Urothelium cell line (cell line): Measurements from ENCODE around the gene HTR3A.
"Not testable (repeated sequence)": the region's sequence is repeated elsewhere in the genome, so short reads cannot be mapped to it uniquely, and the experiment has no call there.

Experiments used
- DNase-seq: peaks from one replicate; pipeline ENCODE4 v3.0.0; 2011; ENCODE audit warnings: low spot score, mixed read lengths
- FAIRE-seq: peaks from 2 replicates; lab custom pipeline; 2011; peaks lifted over from hg19 to GRCh38; lab: Jason Lieb, UNC

HTR3A gene

DNA sequence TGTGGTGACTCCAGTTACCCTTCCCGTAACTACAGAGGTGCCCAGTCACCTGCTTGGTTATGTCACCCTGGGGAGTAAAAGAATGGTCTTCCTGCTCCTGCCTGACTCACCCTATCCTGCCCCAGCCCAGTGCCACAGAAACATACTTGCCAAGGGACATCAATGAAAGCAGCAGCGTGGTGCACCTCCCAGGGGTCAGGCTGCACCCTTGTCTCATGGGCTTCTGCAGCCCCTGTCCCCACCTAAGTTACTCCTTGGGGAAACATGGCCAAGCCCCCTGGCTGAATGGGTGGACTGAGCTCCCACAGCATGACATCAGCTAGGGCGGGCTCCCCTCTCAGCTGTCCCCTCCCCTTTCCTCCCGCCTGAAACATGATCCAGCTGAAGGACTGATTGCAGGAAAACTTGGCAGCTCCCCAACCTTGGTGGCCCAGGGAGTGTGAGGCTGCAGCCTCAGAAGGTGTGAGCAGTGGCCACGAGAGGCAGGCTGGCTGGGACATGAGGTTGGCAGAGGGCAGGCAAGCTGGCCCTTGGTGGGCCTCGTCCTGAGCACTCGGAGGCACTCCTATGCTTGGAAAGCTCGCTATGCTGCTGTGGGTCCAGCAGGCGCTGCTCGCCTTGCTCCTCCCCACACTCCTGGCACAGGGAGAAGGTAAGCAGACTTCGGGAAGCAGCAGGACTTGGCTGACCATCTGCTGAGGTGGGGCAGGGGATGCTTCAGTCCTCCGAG, at the start of gene HTR3A:
HTR3A (plus strand) TSS at position 368 of the 730 bp plus-strand sequence; CDS start at position 586, 218 bp downstream.
- peak; percentile 88 for DNase-seq
- peak; percentile 96 for FAIRE-seq

DNA sequence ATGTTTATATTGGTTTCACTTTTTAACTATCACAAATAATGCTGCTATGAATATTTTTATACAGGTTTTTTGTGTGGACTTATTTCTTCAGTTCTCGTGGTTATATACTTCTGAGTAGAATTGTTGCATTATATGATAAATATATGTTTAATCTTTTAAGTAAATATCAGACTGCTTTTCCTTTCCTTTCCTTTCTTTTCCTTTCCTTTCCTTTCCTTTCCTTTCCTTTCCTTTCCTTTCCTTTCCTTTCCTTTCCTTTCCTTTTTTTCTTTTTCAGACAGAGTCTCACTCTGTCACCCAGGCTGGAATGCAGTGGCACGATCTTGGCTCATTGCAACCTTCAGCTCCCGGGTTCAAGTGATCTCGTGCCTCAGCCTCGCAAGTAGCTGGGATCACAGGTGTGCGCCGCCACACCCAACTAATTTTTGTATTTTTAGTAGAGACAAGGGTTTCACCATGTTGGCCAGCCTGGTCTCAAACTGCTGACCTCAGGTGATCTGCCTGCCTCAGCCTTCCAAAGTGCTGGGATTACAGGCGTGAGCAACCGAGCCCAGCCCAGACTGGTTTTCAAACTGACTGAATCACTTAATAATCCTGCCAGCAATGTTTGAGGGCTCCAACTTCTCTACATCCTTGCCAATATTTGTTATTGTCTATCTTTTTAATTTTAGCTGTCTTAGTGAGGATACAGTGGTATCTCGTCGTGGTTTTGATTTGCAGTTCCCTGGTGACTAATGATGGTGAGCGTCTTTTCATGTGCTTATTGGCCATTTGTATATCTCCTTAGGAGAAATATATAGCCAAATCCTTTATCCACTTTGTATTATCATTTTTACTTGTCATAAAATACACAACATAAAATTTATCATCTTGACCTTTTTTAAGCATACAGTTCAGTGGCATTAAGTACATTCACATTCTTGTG, 48.4 kb upstream of the HTR3A start:
- FAIRE-seq (peak; percentile 65), DNase-seq (no peak)

DNA sequence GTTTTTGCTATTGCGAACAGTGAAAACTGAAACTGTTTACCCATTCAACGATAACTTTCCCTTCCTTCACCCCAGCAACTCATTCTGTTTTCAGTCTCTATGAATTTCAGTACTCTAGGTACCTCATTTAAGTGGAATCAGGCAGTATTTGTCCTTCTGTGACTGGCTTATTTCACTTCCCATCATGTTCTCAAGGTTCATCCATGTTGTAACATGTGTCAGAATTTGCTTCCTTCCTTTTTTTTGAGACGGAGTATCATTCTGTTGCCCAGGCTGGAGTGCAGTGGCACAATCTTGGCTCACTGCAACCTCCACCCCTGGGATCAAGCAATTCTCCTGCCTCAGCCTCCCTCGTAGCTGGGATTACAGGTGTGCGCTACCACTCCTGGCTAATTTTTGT, 46.6 kb upstream of the HTR3A start:
- DNase-seq (no peak), FAIRE-seq (no peak)

DNA sequence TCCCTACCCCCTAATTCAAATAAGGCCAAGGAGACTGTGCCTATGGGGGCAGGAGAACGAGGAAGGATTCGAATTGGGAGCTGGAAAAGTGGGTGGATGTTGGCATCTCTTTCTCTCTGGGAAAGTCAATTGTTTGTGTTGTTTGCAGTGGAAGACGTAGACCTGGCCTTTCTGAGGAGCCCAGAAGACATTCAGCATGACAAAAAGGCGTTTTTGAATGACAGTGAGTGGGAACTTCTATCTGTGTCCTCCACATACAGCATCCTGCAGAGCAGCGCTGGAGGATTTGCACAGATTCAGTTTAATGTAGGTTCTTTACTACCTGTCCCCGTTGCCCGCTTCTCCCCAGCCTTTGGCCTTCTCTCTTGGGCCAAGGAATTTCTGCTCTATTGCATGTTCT, 42.1 kb upstream of the HTR3A start:
- no peak for DNase-seq
- no peak for FAIRE-seq

DNA sequence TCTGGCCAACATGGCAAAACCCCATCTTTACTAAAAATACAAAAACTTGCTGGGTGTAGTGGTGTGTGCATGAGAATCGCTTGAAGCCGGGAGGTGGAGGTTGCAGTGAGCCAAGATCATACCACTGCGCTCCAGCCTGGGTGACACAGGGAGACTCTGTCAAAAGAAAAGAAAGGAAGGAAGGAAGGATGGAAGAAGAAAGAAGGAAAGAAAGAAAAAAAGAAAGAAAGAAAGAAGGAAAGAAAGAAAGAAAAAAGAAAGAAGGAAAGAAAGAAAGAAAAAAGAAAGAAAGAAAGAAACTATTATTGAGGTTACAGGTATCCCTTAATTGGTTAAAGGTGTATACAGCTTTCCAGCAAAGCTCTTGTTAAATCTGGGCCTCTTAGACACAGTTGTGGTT, 40.7 kb upstream of the HTR3A start:
- not testable (repeated sequence) for DNase-seq, FAIRE-seq

DNA sequence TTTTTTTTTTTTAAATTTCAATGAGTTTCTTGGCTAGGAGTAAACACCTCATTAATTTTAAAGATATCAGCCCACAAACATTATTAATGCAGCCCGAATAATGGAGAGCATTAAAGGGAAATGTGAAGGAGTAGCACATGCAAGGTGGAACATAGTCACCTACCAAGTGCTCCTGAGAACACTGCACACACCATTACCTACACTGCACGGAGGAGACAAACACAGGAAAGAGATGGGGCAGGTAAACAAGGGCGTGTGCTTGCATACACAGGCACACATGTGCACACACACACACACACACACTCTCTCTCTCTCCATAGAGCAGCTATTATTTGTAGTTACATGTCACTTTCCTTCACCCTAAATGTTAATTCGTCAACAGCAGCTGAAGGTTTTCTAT, 40.1 kb upstream of the HTR3A start:
- FAIRE-seq, result peak; percentile 80
- DNase-seq, result no peak

DNA sequence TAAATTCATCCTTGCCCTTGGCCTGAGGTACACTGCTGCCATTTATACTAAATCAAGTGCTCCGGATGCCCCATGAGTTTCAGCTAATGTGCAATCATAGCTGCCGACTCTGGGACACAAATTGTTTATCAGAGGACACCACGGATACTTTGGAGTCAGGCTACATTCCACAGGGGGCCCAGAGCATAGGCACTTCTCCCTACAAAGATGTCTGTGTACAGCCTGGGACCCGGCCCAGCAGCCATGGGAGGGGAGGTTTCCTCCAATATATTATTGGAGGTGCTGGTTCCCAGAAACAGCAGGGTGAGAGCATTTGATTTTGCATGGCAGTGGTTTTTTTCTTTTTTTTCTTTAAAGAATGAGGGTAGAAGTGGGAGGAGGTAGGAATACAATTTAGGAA, 39.0 kb upstream of the HTR3A start:
- FAIRE-seq, result no peak
- DNase-seq, result no peak

DNA sequence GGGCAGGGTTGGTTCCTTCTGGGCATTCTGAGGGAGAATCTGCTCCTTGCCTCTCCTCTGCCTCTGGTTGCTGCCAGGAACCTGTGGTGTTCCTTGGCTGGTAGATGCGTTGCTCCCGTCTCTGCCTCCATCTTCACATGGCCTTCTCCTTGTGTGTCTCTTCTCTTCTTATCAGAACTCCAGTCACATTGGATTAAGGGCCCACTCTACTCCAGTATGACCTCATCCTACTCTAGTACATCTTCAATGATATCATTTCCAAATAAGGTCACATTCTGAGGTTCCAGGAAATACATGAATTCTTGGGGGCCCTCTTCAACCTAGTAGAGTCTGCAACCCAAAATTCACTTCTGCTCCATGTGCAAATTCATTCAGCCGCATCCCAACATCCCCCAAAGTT, 37.0 kb upstream of the HTR3A start:
- no peak for FAIRE-seq
- DNase-seq, result no peak

DNA sequence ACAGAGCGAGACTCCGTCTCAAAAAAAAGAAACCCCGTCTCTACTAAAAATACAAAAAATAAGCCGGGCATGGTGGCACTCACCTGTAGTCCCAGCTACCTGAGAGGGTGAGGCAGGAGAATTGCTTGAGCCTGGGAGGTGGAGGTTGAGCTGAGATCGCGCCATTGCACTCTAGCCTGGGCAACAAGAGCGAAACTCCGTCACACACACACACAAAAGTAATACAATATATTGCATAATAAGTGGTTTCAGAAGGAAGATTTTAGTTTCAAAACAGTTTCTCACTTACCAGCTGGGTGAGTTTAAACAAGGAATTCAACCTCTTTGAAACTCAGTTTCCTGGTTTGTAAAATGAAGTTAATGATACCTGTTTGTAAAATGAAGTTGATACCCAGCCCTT, 32.7 kb upstream of the HTR3A start:
- DNase-seq (no peak), FAIRE-seq (no peak)

DNA sequence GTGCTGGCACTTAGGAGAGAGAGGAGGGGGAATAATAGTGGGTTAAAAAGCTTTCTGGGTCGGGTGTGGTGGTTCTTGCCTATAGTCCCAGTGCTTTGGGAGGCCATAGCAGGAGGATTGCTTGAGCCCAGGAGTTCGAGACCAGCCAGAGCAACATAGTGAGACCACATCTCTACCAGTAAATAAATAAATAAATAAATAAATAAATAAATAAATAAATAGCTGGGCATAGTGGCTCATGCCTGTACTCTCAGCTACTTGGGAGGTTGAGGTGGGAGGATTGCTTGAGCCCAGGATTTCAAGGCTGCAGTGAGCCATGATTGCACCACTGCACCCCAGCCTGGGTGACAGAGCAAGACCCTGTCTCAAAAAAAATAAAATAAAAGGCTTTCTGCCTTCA, 28.7 kb upstream of the HTR3A start:
- FAIRE-seq, DNase-seq: not testable (repeated sequence)

DNA sequence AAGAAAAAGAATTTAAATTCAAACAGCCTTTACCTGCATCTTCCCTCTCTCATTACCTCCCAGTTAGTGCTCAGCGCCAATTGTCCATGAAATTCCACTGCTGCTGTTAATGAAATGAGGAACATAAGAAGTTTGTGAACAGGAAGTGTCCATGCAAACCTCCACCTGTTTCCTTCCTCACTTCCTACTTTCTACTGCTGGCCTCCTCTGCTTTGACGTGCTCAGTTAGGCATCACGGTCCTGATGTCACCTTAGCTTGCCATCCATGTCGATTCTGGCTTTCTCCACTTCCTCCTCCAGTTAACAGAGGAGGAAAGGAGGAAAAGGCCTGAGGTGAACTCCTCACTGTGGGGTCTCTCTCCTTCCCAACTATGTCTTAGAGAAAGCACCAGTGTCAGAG, 26.9 kb upstream of the HTR3A start:
- FAIRE-seq (no peak), DNase-seq (no peak)

DNA sequence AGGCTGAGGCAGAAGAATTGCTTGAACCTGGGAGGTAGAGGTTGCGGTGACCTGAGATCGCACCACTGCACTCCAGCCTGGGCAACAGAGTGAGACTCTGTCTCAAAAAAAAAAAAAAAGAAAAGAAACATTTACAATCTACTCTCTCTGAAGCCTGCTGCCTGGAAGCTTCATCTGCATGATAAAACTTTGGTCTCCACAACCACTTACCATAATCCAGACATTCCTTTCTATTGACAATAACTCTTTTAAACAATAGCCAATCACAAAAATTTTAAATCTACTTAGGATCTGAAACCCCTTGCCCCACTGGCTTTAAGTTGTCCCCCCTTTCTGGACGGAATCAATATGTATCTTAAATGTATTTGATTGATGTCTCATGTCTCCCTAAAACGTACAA, 25.0 kb upstream of the HTR3A start:
- FAIRE-seq (no peak), DNase-seq (no peak)

DNA sequence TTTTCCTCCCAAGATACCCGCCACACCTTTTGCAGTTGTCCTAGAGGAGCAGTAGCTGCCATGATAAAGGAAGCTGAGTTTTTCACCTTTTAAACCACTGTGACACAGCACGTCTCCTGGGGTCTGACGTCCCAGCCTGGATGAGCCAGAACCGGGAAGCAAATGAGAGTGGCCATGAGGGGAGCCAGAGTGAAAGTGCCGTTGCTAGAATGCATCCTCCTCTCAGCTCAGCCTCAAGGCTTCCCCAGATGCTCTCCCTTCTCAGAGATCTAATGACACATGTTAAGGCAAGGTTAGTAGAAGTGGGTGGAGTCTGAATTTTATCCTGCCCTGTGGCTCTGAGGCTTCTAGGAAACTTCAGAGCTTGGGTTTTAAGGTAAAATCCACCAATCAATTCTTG, 23.4 kb upstream of the HTR3A start:
- DNase-seq (no peak), FAIRE-seq (no peak)

DNA sequence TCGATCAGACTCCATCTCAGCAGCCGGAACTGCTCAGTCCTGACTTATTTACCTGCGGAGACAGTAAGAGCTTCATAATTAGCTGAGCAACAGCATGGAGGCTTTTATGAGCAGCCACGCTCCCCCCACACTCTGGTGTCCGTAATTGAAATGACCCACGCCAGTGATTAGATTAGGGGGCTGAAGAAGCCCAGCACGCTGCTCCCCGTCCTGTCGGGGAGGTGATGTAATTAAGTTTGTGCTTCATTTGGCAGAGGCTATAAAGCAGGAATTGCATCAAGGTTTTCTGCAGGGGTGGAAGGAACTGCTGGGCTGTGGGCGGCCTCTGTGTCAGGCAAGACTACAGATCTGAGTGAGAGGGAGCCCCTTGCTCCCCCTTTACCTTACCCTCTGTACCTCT, 22.8 kb upstream of the HTR3A start:
- DNase-seq, result no peak
- peak; percentile 59 for FAIRE-seq

DNA sequence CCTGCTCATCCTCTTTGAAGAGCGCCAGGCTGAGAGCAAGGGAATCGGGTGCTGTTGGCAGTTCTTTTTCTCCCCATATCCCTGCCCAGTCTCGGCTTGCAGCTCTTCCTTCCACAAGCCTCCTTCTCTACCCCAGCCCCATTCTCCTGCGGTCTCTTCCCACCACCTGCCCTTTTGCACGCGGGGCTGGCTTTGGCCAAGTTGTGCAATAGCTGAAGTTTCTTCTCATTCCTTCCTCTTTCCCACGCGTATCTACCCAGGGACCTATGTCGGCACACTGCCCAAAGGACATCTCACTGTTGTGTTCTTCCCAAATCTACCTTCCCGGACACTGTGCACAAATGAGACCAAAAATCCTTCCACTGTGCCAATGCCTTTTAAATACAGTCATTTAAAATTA, 22.3 kb upstream of the HTR3A start:
- DNase-seq, result no peak
- no peak for FAIRE-seq

DNA sequence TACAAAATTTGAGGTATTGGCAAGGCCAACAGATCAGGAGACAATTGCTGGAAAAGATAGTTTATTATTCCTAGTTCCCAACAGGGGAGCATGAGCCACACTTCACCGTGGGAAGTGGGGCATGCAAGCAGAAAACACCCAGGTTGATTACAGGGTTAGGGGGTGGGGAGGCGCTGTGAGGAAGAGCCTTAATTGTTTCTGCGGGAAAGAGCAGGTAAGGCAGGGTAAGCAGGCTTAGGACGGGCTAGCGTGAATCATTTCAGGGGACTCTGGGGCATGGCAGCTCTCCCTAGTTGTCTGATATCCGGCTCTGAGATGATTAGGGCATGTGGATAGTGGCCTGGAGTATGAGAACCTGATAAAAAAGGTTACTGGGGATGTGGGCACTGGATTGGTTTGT, 20.7 kb upstream of the HTR3A start:
- FAIRE-seq (no peak), DNase-seq (no peak)

DNA sequence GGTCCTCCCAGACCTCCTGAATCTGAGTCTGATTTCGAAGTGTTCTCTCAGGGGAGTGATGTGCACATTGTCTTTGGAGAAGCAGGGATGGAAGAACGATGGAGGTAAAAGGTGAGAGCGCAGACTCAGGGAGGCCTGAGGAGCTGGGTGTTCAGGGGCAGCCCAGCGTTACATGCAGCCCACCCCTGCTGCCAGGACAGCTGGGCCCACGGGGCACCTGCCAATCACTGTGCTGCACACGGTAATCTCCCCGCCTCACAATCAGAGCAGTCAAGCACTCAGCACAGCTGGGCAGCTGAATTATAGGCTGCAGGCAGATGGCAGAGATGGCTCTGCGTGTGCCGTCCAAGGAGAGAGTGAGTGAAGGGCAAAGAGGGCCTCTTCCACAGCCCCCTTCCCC, 17.9 kb upstream of the HTR3A start:
- DNase-seq, result no peak
- peak; percentile 13 for FAIRE-seq

DNA sequence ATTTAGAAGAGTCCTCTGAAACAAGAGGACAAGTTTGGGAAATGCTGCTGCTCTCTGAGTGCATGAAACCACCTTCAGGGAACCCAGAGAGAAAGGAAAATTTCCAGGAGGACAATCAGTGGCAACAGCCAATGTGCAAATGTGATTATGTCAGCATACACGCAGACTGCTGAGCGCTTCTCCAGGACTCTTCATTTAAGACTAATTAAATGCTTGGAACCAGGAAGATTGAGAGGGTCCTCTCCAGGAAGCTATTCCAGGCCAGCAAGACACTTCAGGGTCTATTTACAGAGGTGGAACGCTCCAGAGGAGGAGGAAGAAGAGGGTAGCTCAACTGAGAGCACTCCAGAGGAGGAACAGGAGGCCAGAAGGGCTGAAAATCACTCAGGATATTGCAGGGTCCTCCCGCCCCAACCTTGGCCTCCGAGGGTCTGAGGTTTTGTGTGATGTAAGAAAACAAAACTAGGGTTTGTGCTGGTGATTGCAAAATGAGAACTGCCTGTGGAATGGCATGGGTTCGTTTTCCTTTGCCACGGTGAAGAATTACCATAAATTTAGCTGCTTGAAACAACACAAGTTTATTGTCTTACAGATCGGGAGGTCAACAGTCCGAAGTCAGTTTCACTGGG, 14.1 kb upstream of the HTR3A start:
- DNase-seq, result no peak
- no peak for FAIRE-seq

DNA sequence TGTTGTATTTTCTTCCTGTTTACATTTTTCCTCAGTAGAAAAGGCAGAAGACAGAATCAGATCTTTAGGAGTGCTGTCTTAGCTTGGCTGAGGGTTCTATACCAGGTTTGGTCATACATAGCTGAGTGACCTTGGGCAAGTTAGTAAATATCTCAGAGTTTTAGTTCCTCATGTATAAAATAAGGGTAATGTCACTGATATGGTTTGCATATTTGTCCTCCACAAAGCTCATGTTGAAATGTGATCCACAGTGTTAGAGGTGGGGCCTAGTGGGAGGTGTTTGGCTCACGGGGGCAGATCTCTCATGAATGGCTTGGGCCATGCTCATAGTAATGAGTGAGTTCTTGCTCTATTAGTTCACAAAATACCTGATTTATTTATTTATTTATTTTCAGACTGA, 7.5 kb upstream of the HTR3A start:
- no peak for DNase-seq
- peak; percentile 27 for FAIRE-seq

DNA sequence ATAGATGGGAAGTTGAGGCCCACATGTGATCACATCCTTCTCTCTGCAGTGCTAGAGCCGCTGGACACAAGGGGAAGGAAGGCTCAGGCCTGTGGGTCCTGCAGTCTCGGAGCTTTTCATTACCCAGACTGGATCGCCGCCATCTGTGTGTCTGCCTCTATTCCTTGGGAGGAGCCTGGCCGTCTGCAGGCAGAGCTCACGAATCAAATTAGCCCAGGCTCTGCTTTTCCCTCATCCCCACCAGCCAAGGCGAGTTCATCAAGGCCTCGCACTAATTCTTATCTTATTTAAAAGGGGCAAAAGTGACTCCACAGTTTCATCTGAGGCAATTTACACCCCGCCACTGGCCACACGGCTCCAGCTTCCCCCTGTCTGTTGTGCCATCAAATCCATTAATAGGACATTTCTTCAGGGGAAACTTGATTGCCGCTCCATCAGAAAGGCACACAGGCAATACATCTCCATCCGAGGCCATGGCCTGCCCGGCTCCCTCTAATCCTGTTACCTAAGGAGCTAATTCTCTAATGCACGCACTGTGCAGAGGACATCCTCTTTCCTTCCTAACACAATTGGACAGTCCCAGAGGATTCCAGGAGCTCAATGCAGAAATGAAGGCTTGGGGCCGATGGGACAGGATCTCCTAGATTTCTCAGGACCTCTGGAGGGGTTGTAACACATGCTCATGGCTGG, 3.3 kb upstream of the HTR3A start:
- FAIRE-seq, result no peak

DNA sequence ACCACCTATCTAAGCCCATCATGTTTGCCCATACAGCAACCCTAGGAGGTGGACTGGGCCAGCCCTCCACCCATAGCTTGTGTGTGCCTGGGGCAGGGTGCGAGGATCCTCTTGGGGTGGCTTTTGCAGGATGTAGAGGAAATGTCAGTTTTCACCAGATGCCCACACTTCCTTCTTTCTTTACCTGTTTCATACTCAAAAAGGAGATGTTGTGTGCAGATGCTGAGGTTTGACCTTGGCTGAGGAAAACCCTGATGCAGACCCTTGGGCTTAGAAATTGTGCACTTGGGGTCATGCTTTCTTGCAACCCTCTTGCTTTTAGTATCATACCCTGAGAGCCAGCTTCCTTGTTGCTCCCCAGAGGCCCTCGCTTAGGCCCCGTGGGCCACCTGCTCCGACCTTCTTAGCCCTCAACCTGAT, 2.2 kb downstream of the HTR3A start:
- DNase-seq (no peak), FAIRE-seq (peak; percentile 27)

More for the DNA sequence above, 3.3 kb upstream of the HTR3A start:
- no peak for DNase-seq
